ENCODE results near the gene SLC24A3.

The SLC24A3 gene

DNA sequence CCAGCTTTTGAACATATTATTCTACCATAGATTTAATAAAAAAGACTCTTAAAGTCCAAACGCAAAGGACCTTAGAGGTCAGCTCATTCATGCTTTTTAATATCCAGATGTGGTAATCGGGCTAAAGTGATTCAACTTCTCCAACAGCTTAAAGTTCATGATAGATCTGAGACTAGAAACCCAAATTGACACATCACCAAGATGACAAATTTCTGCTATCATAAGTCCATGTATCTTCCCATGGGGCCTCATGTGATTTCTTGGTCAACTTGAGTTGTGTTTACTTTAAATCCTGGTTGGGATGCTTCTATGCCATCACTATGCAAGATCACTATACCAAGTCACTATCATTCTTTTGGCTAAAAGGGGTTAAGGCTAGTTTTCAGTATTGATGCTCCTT is 56.0 kb downstream of the SLC24A3 start:
- H3K9me3 ChIP-seq (ENCODE audit: control insufficient read depth, low read length) = no peaks in the 10 kb centered on the region
- H3K27ac ChIP-seq (ENCODE audit: insufficient read depth, low read length, poor library complexity, severe bottlenecking) = no peak overlapping the region
- no peaks in the 10 kb centered on the region for H3K4me1 ChIP-seq (ENCODE audit: control insufficient read depth, insufficient read depth, low read length, poor library complexity, severe bottlenecking)
- no peaks in the 10 kb centered on the region for H3K36me3 ChIP-seq (ENCODE audit: control insufficient read depth, insufficient read depth, low read length)
- no peak overlapping the region for H3K4me3 ChIP-seq (ENCODE audit: insufficient read depth, low read depth, low read length, poor library complexity, severe bottlenecking)
- DNase-seq = no peak
- no peaks in the 10 kb centered on the region for H3K27me3 ChIP-seq (replicated peaks; ENCODE audit: control insufficient read depth, insufficient read depth, low read length, poor library complexity, severe bottlenecking)

DNA sequence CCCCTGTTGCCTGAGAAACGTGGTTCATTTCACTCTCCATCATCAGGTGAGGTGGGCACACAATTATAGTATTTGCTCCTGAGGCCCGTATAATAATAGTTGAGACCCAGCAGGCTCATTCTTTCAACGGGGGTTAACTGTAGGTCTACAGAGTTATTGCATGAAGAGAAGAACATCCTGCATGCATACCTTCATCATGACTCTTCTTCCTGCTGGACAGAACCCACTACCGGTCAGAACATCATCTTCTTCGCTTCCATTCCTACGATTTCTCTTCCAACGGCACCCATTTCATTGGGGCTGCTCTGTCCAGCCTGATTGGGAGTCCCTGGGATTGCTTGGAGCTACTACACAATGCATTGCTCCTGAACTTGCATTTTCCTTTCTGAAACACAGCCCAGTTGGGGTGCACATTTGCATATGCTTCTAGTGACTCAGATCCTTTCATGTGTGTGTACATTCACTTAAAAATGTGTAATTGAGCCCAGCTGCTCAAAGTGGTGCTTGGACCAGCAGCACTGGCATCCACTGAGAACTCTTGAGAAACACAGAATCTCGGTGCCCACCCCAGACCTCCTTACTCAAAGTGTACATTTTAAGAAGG is 57.4 kb downstream of the SLC24A3 start:
- no peak overlapping the region for H3K4me3 ChIP-seq (ENCODE audit: insufficient read depth, low read depth, low read length, poor library complexity, severe bottlenecking)
- no peaks in the 10 kb centered on the region for H3K9me3 ChIP-seq (ENCODE audit: control insufficient read depth, low read length)
- no peaks in the 10 kb centered on the region for H3K27me3 ChIP-seq (replicated peaks; ENCODE audit: control insufficient read depth, insufficient read depth, low read length, poor library complexity, severe bottlenecking)
- no peak for DNase-seq
- no peaks in the 10 kb centered on the region for H3K4me1 ChIP-seq (ENCODE audit: control insufficient read depth, insufficient read depth, low read length, poor library complexity, severe bottlenecking)
- no peaks in the 10 kb centered on the region for H3K36me3 ChIP-seq (ENCODE audit: control insufficient read depth, insufficient read depth, low read length)
- H3K27ac ChIP-seq (ENCODE audit: insufficient read depth, low read length, poor library complexity, severe bottlenecking) = no peak overlapping the region

DNA sequence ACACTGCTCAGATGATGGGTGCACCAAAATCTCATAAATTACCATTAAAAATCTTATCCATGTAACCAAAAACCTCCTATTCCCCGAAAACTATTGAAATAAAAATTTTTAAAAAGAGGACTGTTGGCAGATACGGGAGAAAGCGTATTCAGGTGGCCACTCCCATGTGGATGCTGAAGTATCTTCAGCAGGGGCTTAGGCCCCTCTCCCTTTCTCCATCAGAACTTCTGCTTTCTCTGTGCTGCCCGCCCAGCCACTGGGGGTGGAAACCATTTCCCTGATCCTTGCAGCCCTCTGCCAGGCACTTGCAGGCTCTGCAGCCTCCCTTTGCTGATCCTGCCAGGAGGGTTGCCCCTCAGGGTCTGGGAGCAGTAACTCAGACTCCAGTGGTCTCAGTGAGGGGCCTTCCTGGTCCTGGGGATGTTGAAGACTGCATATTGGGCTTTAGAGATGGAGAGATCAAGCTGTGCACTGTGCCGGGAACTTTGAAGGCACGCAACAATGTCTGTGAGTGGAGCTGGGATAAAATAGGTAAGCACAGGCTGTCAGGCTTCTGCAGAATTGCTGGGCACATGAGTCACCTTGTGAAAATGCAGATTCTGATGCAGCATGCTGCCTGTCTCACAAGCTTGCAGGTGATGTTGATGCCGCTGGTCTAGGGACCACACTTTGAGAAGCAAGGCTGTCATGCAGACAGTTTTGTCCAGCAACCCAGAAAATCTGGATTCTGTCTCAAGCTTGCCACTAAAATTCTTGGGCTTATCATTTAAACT is 59.6 kb downstream of the SLC24A3 start:
- Histone ChIP-seq H3K27ac (ENCODE audit: insufficient read depth, low read length, poor library complexity, severe bottlenecking) (no peak overlapping the region), H3K4me3 (ENCODE audit: insufficient read depth, low read depth, low read length, poor library complexity, severe bottlenecking) (no peak overlapping the region), H3K9me3 (ENCODE audit: control insufficient read depth, low read length) (no peaks in the 10 kb centered on the region), H3K36me3 (ENCODE audit: control insufficient read depth, insufficient read depth, low read length) (no peaks in the 10 kb centered on the region), H3K27me3 (replicated peaks; ENCODE audit: control insufficient read depth, insufficient read depth, low read length, poor library complexity, severe bottlenecking) (no peaks in the 10 kb centered on the region), H3K4me1 (ENCODE audit: control insufficient read depth, insufficient read depth, low read length, poor library complexity, severe bottlenecking) (no peaks in the 10 kb centered on the region)
- DNase-seq = no peak

DNA sequence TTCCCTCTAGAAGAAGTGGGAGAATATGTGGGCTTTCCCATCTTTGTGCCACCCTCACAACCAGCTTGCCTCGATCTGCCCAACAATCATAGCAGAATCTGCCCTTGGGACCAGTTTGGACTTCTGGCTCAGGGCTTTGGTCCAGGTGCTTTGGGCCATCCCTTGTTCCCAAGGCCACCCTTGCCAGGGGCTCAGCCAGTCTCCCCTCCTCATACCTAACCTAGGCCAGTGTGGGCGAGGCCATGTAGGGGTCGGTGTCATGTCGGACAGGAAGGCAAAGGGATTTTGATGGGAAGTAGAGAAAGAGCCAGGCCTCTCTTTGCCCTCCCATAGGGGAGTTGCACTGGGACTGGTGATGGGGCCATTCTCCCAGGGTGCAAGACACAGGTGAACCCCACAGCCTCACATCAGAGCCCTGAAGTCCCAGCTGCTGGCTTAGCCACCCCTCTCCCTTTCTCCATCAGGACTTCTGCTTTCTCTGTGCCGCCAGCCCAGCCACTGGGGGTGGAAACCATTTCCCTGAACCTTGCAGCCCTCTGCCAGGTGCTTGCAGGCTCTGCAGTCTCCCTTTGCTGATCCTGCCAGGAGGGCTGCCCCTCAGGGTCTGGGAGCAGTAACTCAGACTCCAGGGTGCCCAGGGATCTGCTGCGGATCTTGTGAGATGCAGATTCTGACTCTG is 60.7 kb downstream of the SLC24A3 start:
- H3K27me3 ChIP-seq (replicated peaks; ENCODE audit: control insufficient read depth, insufficient read depth, low read length, poor library complexity, severe bottlenecking) = no peaks in the 10 kb centered on the region
- H3K4me3 ChIP-seq (ENCODE audit: insufficient read depth, low read depth, low read length, poor library complexity, severe bottlenecking) = no peak overlapping the region
- H3K9me3 ChIP-seq (ENCODE audit: control insufficient read depth, low read length) = no peaks in the 10 kb centered on the region
- H3K27ac ChIP-seq (ENCODE audit: insufficient read depth, low read length, poor library complexity, severe bottlenecking) = no peak overlapping the region
- no peak for DNase-seq
- H3K36me3 ChIP-seq (ENCODE audit: control insufficient read depth, insufficient read depth, low read length) = no peaks in the 10 kb centered on the region
- no peaks in the 10 kb centered on the region for H3K4me1 ChIP-seq (ENCODE audit: control insufficient read depth, insufficient read depth, low read length, poor library complexity, severe bottlenecking)

DNA sequence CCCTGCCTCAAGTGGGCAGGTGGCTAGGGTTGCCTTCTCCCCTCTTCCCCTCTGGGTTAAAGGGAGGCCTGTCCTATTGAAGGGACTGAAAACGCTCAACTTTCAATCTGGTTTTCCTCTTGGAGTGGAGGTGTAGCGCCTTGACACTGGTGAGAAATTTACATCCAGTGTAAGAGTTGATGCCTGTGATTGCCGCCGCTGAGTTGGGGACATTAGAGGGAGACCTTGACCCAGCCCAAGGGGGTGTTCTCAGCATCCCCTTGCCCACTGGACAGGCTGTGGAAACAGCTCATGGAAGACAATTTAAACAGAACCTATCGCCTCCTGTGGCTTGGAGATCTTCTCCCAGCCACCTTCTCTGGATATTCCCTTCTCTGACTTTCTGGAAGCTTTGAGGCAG is 61.6 kb downstream of the SLC24A3 start:
- Histone ChIP-seq H3K9me3 (ENCODE audit: control insufficient read depth, low read length) (no peaks in the 10 kb centered on the region), H3K4me3 (ENCODE audit: insufficient read depth, low read depth, low read length, poor library complexity, severe bottlenecking) (no peak overlapping the region), H3K27me3 (replicated peaks; ENCODE audit: control insufficient read depth, insufficient read depth, low read length, poor library complexity, severe bottlenecking) (no peaks in the 10 kb centered on the region)

DNA sequence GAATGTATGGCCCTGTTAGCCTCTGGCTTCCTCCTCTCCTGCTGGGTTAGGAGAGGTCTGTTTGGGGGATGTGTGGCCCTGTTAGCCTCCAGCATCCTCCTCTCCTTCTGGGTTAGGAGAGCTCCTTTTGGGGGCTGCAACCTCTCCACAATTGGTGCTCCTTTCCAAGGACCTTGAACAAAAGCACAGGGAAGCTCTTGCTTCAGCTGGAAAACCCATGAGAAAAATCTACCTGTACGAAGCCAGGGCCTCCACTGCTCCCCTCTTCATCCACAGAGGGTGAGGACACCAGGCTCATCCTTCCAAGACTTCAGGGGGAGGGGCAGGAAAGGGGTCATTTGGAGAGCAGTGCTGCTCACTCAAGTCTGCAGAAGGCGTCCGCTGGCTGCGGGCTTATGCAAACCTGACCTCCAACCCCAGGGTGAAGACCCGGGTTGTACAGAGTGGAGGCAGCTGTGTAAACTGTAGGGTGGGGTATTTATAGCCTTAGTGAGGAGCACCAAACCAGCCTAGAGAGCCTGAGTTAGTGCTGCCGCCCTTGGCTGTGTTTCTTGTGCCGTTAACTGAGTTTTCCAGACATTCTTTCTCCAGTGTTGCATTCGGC is 62.1 kb downstream of the SLC24A3 start:
- H3K4me1 ChIP-seq (ENCODE audit: control insufficient read depth, insufficient read depth, low read length, poor library complexity, severe bottlenecking) = no peaks in the 10 kb centered on the region

More for the DNA sequence above, 61.6 kb downstream of the SLC24A3 start:
- DNase-seq = no peak
- H3K27ac ChIP-seq (ENCODE audit: insufficient read depth, low read length, poor library complexity, severe bottlenecking) = no peak overlapping the region
- no peaks in the 10 kb centered on the region for H3K4me1 ChIP-seq (ENCODE audit: control insufficient read depth, insufficient read depth, low read length, poor library complexity, severe bottlenecking)
- H3K36me3 ChIP-seq (ENCODE audit: control insufficient read depth, insufficient read depth, low read length) = no peaks in the 10 kb centered on the region

DNA sequence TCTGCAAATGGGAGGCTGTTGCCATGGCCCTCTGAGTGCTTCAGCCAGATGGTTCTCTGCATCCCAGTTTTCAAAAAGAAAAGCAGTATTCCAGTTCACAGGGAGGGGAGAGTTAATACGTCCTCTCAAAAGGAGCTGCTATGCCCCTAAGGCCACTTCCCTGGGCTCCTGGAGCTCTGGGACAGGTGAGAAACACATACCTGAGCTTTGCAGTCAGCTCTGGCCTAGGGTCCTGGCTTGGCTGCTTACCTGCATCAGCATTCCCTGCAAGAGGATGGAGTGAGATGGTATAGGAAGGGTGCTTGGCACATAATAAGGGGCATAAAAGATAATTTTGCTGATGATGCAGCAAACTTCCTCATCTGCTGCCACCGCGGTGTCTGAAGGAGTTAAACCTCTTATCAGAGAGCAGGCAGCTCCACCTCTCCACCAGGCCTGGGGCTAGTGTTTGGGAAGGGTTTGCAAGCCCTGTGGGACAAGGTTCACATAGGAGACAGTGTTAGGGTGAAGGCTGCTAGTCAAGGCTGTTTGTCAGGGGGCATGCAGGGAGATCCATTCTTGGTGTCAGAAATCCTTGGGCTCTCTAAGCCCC is 62.7 kb downstream of the SLC24A3 start:
- Histone ChIP-seq H3K4me1 (ENCODE audit: control insufficient read depth, insufficient read depth, low read length, poor library complexity, severe bottlenecking) (no peaks in the 10 kb centered on the region), H3K27ac (ENCODE audit: insufficient read depth, low read length, poor library complexity, severe bottlenecking) (no peak overlapping the region), H3K27me3 (replicated peaks; ENCODE audit: control insufficient read depth, insufficient read depth, low read length, poor library complexity, severe bottlenecking) (no peaks in the 10 kb centered on the region)

More for the DNA sequence above, 62.1 kb downstream of the SLC24A3 start:
- H3K9me3 ChIP-seq (ENCODE audit: control insufficient read depth, low read length) = no peaks in the 10 kb centered on the region
- H3K27ac ChIP-seq (ENCODE audit: insufficient read depth, low read length, poor library complexity, severe bottlenecking) = no peak overlapping the region
- no peak overlapping the region for H3K4me3 ChIP-seq (ENCODE audit: insufficient read depth, low read depth, low read length, poor library complexity, severe bottlenecking)
- no peaks in the 10 kb centered on the region for H3K36me3 ChIP-seq (ENCODE audit: control insufficient read depth, insufficient read depth, low read length)
- no peak for DNase-seq
- H3K27me3 ChIP-seq (replicated peaks; ENCODE audit: control insufficient read depth, insufficient read depth, low read length, poor library complexity, severe bottlenecking) = no peaks in the 10 kb centered on the region

DNA sequence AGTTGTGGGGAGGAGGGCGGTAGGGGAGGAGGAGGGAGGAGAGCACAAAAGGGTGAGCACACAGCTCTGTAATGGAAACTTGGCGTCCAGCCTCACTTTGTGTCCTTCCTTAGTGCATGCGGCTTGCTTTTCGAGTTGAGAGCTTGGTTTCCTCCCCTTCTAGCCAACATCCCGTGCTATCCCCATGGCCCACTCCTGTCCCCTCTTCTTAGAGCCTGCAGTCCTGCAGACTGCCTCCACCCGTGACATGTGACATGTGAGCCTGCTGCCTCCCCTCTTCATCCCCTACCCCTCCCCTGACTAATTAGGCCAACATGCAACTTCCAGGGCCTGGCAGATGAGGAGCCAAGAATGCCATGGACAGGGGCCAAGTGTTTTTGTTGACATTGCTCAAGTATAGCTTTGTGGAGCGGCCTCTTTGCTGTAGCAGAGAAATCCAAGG is 63.2 kb downstream of the SLC24A3 start:
- Histone ChIP-seq H3K4me3 (ENCODE audit: insufficient read depth, low read depth, low read length, poor library complexity, severe bottlenecking) (no peak overlapping the region), H3K4me1 (ENCODE audit: control insufficient read depth, insufficient read depth, low read length, poor library complexity, severe bottlenecking) (no peaks in the 10 kb centered on the region), H3K36me3 (ENCODE audit: control insufficient read depth, insufficient read depth, low read length) (no peaks in the 10 kb centered on the region), H3K27ac (ENCODE audit: insufficient read depth, low read length, poor library complexity, severe bottlenecking) (no peak overlapping the region), H3K27me3 (replicated peaks; ENCODE audit: control insufficient read depth, insufficient read depth, low read length, poor library complexity, severe bottlenecking) (no peaks in the 10 kb centered on the region), H3K9me3 (ENCODE audit: control insufficient read depth, low read length) (no peaks in the 10 kb centered on the region)
- no peak for DNase-seq

More for the DNA sequence above, 62.7 kb downstream of the SLC24A3 start:
- no peaks in the 10 kb centered on the region for H3K36me3 ChIP-seq (ENCODE audit: control insufficient read depth, insufficient read depth, low read length)
- no peaks in the 10 kb centered on the region for H3K9me3 ChIP-seq (ENCODE audit: control insufficient read depth, low read length)
- no peak overlapping the region for H3K4me3 ChIP-seq (ENCODE audit: insufficient read depth, low read depth, low read length, poor library complexity, severe bottlenecking)
- DNase-seq = no peak

DNA sequence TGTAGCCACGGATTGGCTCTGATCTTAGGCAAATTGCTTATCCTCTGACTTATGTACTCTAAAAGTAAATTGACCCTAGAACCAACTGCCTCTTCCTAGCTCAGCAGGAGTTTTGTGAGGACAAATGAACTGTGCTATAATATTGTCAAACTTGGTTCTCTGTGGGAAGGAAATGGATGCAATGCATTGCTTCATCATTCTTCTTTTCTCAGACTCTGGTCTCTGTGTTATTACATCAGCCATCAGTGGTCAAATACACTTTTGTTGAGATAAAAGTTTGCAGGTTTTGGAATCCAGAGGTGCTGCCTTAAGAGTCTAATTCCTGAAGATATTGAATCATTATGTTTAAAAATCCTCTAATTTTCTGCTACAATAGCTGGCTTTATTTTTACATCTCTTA is 64.9 kb downstream of the SLC24A3 start:
- Histone ChIP-seq H3K27ac (ENCODE audit: insufficient read depth, low read length, poor library complexity, severe bottlenecking) (no peak overlapping the region), H3K36me3 (ENCODE audit: control insufficient read depth, insufficient read depth, low read length) (no peaks in the 10 kb centered on the region), H3K4me3 (ENCODE audit: insufficient read depth, low read depth, low read length, poor library complexity, severe bottlenecking) (no peak overlapping the region), H3K9me3 (ENCODE audit: control insufficient read depth, low read length) (no peaks in the 10 kb centered on the region), H3K4me1 (ENCODE audit: control insufficient read depth, insufficient read depth, low read length, poor library complexity, severe bottlenecking) (no peaks in the 10 kb centered on the region), H3K27me3 (replicated peaks; ENCODE audit: control insufficient read depth, insufficient read depth, low read length, poor library complexity, severe bottlenecking) (no peaks in the 10 kb centered on the region)
- DNase-seq = no peak
